ENCODE data around the gene CRYL1. TPM values are rescaled to one million over a fixed set of nuclear protein-coding genes. Genes with fewer than 3 reads are reported as not detected.

The CRYL1 gene
- total and polyA plus RNA-seq, 2 of the 8 experiments (the other 6 are each of a cell fraction or from before 2014, with no cell fraction given): 1.9 to 6.4 TPM

GRCh38 chr13:20553311-20553710 is 27.7 kb upstream of the CRYL1 start:
- Histone ChIP-seq H4K20me1 (replicated peaks in 1 of 2; ENCODE audit: control insufficient read depth in 1 of 2, insufficient read depth in 2 of 2, low read length in 2 of 2) (no peaks in the 10 kb centered on the region), H3K4me1 (replicated peaks in 1 of 4; ENCODE audit: control insufficient read depth in 3 of 4, insufficient read depth in 4 of 4, low read length in 3 of 4) (no peaks in the 10 kb centered on the region), H2BK15ac (ENCODE audit: low read length) (no peak overlapping the region), H2BK5ac (ENCODE audit: low read depth, low read length) (no peak overlapping the region), H3K9me3 (ENCODE audit: insufficient read depth in 2 of 2, low read depth in 1 of 2, low read length in 1 of 2) (no peaks in the 10 kb centered on the region), H3K79me1 (ENCODE audit: low read depth, low read length) (no peaks in the 10 kb centered on the region), H3K27ac (ENCODE audit: low read depth, low read length) (no peak overlapping the region), H3K4ac (replicated peaks; ENCODE audit: insufficient read length, low read depth, low read length) (no peak overlapping the region), H2AK5ac (ENCODE audit: low read depth, low read length) (no peak overlapping the region), H4K91ac (replicated peaks; ENCODE audit: insufficient read length, low read length) (no peak overlapping the region), H3K79me2 (ENCODE audit: control insufficient read depth in 1 of 2, insufficient read depth in 2 of 2, low read length in 2 of 2) (no peaks in the 10 kb centered on the region), H2BK120ac (replicated peaks; ENCODE audit: low read depth, low read length) (no peak overlapping the region), H3K56ac (replicated peaks; ENCODE audit: insufficient read length, low read depth, low read length) (no peak overlapping the region), H3K23ac (ENCODE audit: insufficient read length) (no peak overlapping the region), H3K27me3 (replicated peaks in 1 of 4; ENCODE audit: control insufficient read depth in 3 of 4, extremely low read depth in 1 of 4, insufficient read depth in 3 of 4, low read length in 3 of 4) (no peaks in the 10 kb centered on the region), H2AFZ (ENCODE audit: low read length) (no peak overlapping the region), H3K23me2 (ENCODE audit: low read depth, low read length) (no peaks in the 10 kb centered on the region), H3K14ac (ENCODE audit: insufficient read length) (no peak overlapping the region), H2BK12ac (ENCODE audit: low read depth, low read length) (no peak overlapping the region), H3K9ac (replicated peaks in 1 of 4; ENCODE audit: extremely low read depth in 1 of 4, low read depth in 3 of 4, low read length in 3 of 4) (no peak overlapping the region), H3K4me2 (ENCODE audit: insufficient read depth in 1 of 2, low read depth in 2 of 2, low read length in 2 of 2) (no peak overlapping the region), H4K5ac (ENCODE audit: insufficient read length, low read depth, low read length) (no peak overlapping the region), H3K18ac (ENCODE audit: extremely low read depth, low read length) (no peak overlapping the region), H3K4me3 (ENCODE audit: extremely low read depth in 1 of 4, insufficient read depth in 2 of 4, low read depth in 3 of 4, low read length in 4 of 4) (no peak overlapping the region), H4K8ac (ENCODE audit: extremely low read depth, insufficient read depth, low read length) (no peak overlapping the region), H3K36me3 (ENCODE audit: control insufficient read depth in 2 of 4, insufficient read depth in 4 of 4, low read length in 3 of 4) (no peaks in the 10 kb centered on the region), H2BK20ac (ENCODE audit: low read length) (no peak overlapping the region)
- 74% methylated on average over 3 of the region's 3 CpGs; no CpG with 5 or more reads in 1 of the 2 experiments for WGBS, 2 experiments (ENCODE audit: extremely low coverage in 1 of 2, insufficient coverage in 1 of 2, insufficient read length in 1 of 2, insufficient replicate concordance in 2 of 2, low coverage in 1 of 2, low lambda C conversion rate in 2 of 2, missing lambda C conversion rate in 1 of 2)
- FAIRE-seq: no peak
- DNase-seq (ENCODE audit: low read depth in 1 of 2, low spot score in 2 of 2): no peak
- ChIA-PET CTCF (ENCODE audit: partially characterized antibody) (no interaction called here), POLR2A (ENCODE audit: partially characterized antibody) (no interaction called here)
- TF ChIP-seq, protein P1, sequence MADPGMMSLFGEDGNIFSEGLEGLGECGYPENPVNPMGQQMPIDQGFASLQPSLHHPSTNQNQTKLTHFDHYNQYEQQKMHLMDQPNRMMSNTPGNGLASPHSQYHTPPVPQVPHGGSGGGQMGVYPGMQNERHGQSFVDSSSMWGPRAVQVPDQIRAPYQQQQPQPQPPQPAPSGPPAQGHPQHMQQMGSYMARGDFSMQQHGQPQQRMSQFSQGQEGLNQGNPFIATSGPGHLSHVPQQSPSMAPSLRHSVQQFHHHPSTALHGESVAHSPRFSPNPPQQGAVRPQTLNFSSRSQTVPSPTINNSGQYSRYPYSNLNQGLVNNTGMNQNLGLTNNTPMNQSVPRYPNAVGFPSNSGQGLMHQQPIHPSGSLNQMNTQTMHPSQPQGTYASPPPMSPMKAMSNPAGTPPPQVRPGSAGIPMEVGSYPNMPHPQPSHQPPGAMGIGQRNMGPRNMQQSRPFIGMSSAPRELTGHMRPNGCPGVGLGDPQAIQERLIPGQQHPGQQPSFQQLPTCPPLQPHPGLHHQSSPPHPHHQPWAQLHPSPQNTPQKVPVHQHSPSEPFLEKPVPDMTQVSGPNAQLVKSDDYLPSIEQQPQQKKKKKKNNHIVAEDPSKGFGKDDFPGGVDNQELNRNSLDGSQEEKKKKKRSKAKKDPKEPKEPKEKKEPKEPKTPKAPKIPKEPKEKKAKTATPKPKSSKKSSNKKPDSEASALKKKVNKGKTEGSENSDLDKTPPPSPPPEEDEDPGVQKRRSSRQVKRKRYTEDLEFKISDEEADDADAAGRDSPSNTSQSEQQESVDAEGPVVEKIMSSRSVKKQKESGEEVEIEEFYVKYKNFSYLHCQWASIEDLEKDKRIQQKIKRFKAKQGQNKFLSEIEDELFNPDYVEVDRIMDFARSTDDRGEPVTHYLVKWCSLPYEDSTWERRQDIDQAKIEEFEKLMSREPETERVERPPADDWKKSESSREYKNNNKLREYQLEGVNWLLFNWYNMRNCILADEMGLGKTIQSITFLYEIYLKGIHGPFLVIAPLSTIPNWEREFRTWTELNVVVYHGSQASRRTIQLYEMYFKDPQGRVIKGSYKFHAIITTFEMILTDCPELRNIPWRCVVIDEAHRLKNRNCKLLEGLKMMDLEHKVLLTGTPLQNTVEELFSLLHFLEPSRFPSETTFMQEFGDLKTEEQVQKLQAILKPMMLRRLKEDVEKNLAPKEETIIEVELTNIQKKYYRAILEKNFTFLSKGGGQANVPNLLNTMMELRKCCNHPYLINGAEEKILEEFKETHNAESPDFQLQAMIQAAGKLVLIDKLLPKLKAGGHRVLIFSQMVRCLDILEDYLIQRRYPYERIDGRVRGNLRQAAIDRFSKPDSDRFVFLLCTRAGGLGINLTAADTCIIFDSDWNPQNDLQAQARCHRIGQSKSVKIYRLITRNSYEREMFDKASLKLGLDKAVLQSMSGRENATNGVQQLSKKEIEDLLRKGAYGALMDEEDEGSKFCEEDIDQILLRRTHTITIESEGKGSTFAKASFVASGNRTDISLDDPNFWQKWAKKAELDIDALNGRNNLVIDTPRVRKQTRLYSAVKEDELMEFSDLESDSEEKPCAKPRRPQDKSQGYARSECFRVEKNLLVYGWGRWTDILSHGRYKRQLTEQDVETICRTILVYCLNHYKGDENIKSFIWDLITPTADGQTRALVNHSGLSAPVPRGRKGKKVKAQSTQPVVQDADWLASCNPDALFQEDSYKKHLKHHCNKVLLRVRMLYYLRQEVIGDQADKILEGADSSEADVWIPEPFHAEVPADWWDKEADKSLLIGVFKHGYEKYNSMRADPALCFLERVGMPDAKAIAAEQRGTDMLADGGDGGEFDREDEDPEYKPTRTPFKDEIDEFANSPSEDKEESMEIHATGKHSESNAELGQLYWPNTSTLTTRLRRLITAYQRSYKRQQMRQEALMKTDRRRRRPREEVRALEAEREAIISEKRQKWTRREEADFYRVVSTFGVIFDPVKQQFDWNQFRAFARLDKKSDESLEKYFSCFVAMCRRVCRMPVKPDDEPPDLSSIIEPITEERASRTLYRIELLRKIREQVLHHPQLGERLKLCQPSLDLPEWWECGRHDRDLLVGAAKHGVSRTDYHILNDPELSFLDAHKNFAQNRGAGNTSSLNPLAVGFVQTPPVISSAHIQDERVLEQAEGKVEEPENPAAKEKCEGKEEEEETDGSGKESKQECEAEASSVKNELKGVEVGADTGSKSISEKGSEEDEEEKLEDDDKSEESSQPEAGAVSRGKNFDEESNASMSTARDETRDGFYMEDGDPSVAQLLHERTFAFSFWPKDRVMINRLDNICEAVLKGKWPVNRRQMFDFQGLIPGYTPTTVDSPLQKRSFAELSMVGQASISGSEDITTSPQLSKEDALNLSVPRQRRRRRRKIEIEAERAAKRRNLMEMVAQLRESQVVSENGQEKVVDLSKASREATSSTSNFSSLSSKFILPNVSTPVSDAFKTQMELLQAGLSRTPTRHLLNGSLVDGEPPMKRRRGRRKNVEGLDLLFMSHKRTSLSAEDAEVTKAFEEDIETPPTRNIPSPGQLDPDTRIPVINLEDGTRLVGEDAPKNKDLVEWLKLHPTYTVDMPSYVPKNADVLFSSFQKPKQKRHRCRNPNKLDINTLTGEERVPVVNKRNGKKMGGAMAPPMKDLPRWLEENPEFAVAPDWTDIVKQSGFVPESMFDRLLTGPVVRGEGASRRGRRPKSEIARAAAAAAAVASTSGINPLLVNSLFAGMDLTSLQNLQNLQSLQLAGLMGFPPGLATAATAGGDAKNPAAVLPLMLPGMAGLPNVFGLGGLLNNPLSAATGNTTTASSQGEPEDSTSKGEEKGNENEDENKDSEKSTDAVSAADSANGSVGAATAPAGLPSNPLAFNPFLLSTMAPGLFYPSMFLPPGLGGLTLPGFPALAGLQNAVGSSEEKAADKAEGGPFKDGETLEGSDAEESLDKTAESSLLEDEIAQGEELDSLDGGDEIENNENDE (IDR thresholded peaks at IDR 0.05; ENCODE audit: insufficient replicate concordance, low read length): no peak
